Activated T-cell treated with anti-CD3 and anti-CD28 coated beads, Interleukin-2, amount 50 U/mL, for 72 hours (primary cell): ENCODE measurements around the gene NDOR1. TPM values are rescaled to one million over a fixed set of nuclear protein-coding genes. Genes with fewer than 3 reads are reported as not detected.

ENCODE experiments used
- ATAC-seq, 2 donors: fragments of 150-1000 bp; cut with Tn5 transposase; replicated peaks in 1 of 2; 2 replicates each; pipeline ENCODE4 v1.10.0; 2021; ENCODE audit warnings: moderate library complexity in 2 of 2, mild to moderate bottlenecking in 1 of 2
- DNase-seq, 2 donors: peaks; one replicate each; pipeline ENCODE4 v3.0.0; 2021 to 2022; ENCODE audit warnings: mixed read lengths in 1 of 2
- H3K27ac Mint-ChIP-seq: one replicate; pipeline ENCODE4 v1.8.0; 2022; ENCODE audit warnings: mild to moderate bottlenecking, moderate library complexity, mixed read lengths
- H3K27me3 Mint-ChIP-seq: one replicate; pipeline ENCODE4 v1.8.0; 2022; ENCODE audit warnings: low read depth, mixed read lengths
- H3K36me3 Mint-ChIP-seq, 2 donors: one replicate each; pipeline ENCODE4 v1.8.0; 2022; ENCODE audit warnings: mixed read lengths in 2 of 2, mild to moderate bottlenecking in 1 of 2; ENCODE audit not compliant: insufficient read depth in 2 of 2
- H3K4me1 Mint-ChIP-seq: one replicate; pipeline ENCODE4 v1.8.0; 2022; ENCODE audit warnings: low read depth, mixed read lengths
- H3K4me3 Mint-ChIP-seq, 2 donors: one replicate each; pipeline ENCODE4 v1.8.0; 2022; ENCODE audit warnings: mild to moderate bottlenecking in 2 of 2, mixed read lengths in 2 of 2, moderate library complexity in 2 of 2
- H3K9me3 Mint-ChIP-seq, 2 donors: one replicate each; pipeline ENCODE4 v1.8.0; 2022; ENCODE audit warnings: mixed read lengths in 2 of 2
- total RNA-seq, 2 donors: library from RNA; stranded (reverse); gene quantifications; one replicate each; pipeline ENCODE4 v1.2.3, GENCODE V29; 2022

NDOR1 gene
- total RNA-seq, 2 donors from 2014 or later = 43.3 to 50.9 TPM

DNA sequence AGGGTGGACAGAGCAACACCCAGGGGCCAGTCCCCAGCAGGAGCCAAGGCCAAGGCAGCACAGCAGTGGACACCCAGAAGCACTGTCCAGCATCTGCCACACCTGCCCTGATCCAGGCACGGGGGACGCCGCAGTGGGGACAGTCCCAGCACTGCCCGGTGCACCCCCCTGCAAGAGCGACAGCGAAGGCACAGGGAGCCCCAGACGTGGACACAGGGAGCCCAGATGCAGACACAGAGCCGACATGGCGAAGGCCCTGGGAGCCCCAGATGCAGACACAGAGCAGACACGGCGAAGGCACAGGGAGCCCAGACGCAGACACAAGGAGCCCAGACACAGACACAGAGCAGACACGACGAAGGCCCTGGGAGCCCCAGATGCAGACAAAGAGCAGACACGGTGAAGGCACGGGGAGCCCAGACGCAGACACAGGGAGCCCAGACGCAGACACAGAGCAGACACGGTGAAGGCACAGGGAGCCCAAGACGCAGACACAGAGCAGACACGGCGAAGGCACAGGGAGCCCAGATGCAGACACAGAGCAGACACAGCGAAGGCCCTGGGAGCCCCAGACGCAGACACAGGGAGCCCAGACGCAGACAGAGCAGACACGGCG is 21.4 kb upstream of the NDOR1 start:
- peaks cover 22% of the 10 kb centered on the region for H3K4me1 Mint-ChIP-seq
- no peaks in the 10 kb centered on the region for H3K27me3 Mint-ChIP-seq
- no peak overlapping the region for H3K27ac Mint-ChIP-seq
- DNase-seq (no peak), ATAC-seq (no peak)
- no peaks in the 10 kb centered on the region for H3K9me3 Mint-ChIP-seq
- peaks cover 3 to 7% of the 10 kb centered on the region in 2 donors for H3K36me3 Mint-ChIP-seq
- H3K4me3 Mint-ChIP-seq = no peak overlapping the region

DNA sequence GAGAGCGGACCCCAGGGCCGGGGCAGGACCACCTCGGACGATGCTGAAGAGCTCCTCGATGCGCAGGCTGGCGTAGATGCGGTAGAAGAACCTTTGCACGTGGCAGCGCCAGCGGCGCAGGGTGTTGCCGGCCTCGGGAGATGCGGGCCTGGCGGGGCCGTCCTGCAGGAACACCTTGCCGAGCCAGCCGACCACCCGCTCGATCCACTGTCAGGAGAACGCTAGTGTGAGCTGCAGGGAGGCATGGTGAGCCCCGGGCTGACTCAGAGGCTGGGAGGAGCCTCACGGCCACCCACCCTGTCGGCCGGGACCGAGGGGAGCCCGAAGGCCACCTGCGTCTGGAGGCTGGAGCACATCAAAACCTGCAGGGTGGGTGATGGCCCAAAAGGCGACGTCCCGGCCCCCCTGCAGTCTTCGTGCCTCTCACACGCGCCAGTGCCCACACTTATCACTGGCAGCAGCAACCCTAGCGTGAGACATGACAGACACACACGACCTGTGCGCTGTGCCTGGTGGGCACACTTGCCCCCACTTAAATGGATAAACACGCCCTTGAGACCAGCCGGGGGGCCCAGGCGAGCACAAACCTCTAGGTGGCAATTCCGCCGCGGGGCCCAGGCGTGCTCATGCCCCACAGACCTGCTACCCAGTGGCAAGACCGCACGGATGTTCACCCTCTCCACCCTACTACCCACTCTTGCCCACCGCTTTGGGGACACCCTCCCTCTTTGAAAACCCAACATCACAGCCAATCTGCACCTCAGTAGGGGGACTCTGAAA is 20.4 kb upstream of the NDOR1 start:
- H3K4me1 Mint-ChIP-seq = peaks cover 32% of the 10 kb centered on the region
- H3K4me3 Mint-ChIP-seq = no peak overlapping the region
- peaks cover 3 to 7% of the 10 kb centered on the region in 2 donors for H3K36me3 Mint-ChIP-seq
- no peaks in the 10 kb centered on the region for H3K27me3 Mint-ChIP-seq
- H3K9me3 Mint-ChIP-seq = no peaks in the 10 kb centered on the region
- ATAC-seq = no peak
- H3K27ac Mint-ChIP-seq = no peak overlapping the region
- DNase-seq = no peak

GRCh38 chr9:137185921-137186320 is 19.6 kb upstream of the NDOR1 start:
- no peaks in the 10 kb centered on the region for H3K9me3 Mint-ChIP-seq

GRCh38 chr9:137186385-137186784 is 19.1 kb upstream of the NDOR1 start:
- H3K27me3 Mint-ChIP-seq = no peaks in the 10 kb centered on the region
- H3K36me3 Mint-ChIP-seq = peaks cover 7% of the 10 kb centered on the region in 2 donors
- DNase-seq (no peak), ATAC-seq (no peak)
- H3K4me1 Mint-ChIP-seq = peaks cover 42% of the 10 kb centered on the region
- peak overlapping the region; percentile 90 to 94 for H3K4me3 Mint-ChIP-seq
- H3K9me3 Mint-ChIP-seq = no peaks in the 10 kb centered on the region
- no peak overlapping the region for H3K27ac Mint-ChIP-seq

More at GRCh38 chr9:137185921-137186320, 19.6 kb upstream of the NDOR1 start:
- Mint-ChIP-seq H3K27ac (no peak overlapping the region), H3K4me1 (peaks cover 39% of the 10 kb centered on the region), H3K36me3 (peaks cover 7% of the 10 kb centered on the region in 2 donors), H3K4me3 (no peak overlapping the region), H3K27me3 (no peaks in the 10 kb centered on the region)
- ATAC-seq (no peak), DNase-seq (no peak)

- Mint-ChIP-seq H3K4me3 (peak overlapping the region; percentile 90 to 94), H3K36me3 (peaks cover 3 to 4% of the 10 kb centered on the region in 2 donors), H3K27me3 (no peaks in the 10 kb centered on the region), H3K27ac (peak overlapping the region; percentile 65), H3K9me3 (no peaks in the 10 kb centered on the region), H3K4me1 (peaks cover 42% of the 10 kb centered on the region)
- ATAC-seq (no peak), DNase-seq (no peak)
These were observed 18.1 kb upstream of the NDOR1 start for GRCh38 chr9:137187386-137187785.

GRCh38 chr9:137188086-137188489 is 17.4 kb upstream of the NDOR1 start:
- ATAC-seq (peak; percentile 14 to 16), DNase-seq (no peak)
- H3K36me3 Mint-ChIP-seq = peaks cover 3 to 4% of the 10 kb centered on the region in 2 donors
- peaks cover 42% of the 10 kb centered on the region for H3K4me1 Mint-ChIP-seq
- H3K27ac Mint-ChIP-seq = peak overlapping the region; percentile 89
- H3K27me3 Mint-ChIP-seq = no peaks in the 10 kb centered on the region
- no peaks in the 10 kb centered on the region for H3K9me3 Mint-ChIP-seq
- peak overlapping the region; percentile 90 to 94 for H3K4me3 Mint-ChIP-seq

GRCh38 chr9:137188490-137189296 is 16.8 kb upstream of the NDOR1 start, which contains the start of the genes ANAPC2 and SSNA1:
ANAPC2 (minus strand) TSS chr9:137188560; CDS start chr9:137188532, 28 bp downstream.
SSNA1 (plus strand) TSS chr9:137188676; CDS start chr9:137188727, 51 bp downstream.
- peak; percentile 95 to 98 for DNase-seq
- Mint-ChIP-seq H3K9me3 (no peaks in the 10 kb centered on the region), H3K27ac (peak within 1 kb of the TSS; percentile 89), H3K4me1 (peaks cover 42% of the 10 kb centered on the region), H3K27me3 (no peaks in the 10 kb centered on the region), H3K4me3 (peak within 1 kb of the TSS; percentile 93 to 94), H3K36me3 (peaks cover 3 to 4% of the 10 kb centered on the region in 2 donors)
- ATAC-seq = peak; percentile 87 to 89

GRCh38 chr9:137189297-137190295 is 15.9 kb upstream of the NDOR1 start:
- ATAC-seq (no peak), DNase-seq (no peak)
- H3K4me3 Mint-ChIP-seq = peak overlapping the region; percentile 93 to 94
- H3K27ac Mint-ChIP-seq = peak overlapping the region; percentile 82
- peaks cover 42% of the 10 kb centered on the region for H3K4me1 Mint-ChIP-seq
- no peaks in the 10 kb centered on the region for H3K9me3 Mint-ChIP-seq
- H3K27me3 Mint-ChIP-seq = no peaks in the 10 kb centered on the region
- peaks cover 0 to 3% of the 10 kb centered on the region in 2 donors for H3K36me3 Mint-ChIP-seq

DNA sequence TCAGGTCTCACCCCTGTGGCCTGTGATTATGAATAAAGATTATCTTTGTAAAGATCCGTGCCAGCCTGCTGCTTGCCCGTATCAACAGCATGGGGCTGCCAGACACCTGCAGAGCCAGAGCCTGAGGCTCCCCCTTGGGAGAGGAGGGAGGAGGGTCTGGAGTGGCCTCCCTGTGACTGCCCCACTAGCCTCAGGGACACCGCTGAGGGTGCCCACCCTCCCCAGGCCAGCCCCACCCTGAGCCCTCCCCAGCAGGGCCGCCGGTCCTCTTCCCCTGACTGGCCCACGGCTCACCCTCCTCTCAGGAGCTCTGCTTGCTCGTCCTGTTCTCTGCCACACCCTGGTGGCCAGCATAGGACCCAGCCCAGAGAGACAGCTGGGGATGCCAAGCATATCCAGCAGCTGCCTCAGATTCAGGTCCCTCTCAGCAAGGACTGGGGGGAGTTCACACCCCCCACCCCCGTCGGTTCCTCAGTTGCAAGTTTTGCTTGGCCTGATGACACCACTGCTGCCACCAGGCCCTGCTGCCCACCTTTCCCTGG is 15.1 kb upstream of the NDOR1 start:
- peaks cover 0 to 3% of the 10 kb centered on the region in 2 donors for H3K36me3 Mint-ChIP-seq
- no peaks in the 10 kb centered on the region for H3K27me3 Mint-ChIP-seq
- DNase-seq = no peak
- peak overlapping the region; percentile 76 for H3K27ac Mint-ChIP-seq
- peak overlapping the region; percentile 93 to 94 for H3K4me3 Mint-ChIP-seq
- peaks cover 42% of the 10 kb centered on the region for H3K4me1 Mint-ChIP-seq
- ATAC-seq = no peak
- H3K9me3 Mint-ChIP-seq = no peaks in the 10 kb centered on the region

DNA sequence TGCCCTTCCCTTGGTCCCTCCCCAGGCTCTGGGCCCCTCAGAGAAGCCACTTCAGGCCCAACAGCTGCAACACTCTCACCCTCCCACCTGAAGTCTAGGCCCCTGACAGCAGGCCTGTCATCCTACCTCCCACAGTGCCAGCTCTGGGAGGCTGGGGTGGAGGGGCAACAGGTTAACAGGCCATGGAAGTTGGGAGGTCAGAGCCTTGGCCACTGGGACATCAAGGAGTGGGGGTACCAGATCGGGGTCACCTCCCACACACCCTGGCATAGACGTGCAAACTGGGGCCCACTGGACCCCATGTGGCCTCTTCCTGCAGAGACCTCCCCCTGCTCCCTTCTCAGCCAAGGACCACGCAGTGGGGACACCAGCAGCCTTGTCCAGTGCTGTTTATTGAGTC is 14.3 kb upstream of the NDOR1 start:
- Mint-ChIP-seq H3K4me1 (peaks cover 39% of the 10 kb centered on the region), H3K36me3 (peaks cover 0 to 3% of the 10 kb centered on the region in 2 donors), H3K4me3 (peak overlapping the region in 1 of 2 donors; percentile 71), H3K27ac (no peak overlapping the region), H3K27me3 (no peaks in the 10 kb centered on the region), H3K9me3 (no peaks in the 10 kb centered on the region)
- DNase-seq (no peak), ATAC-seq (no peak)

GRCh38 chr9:137191691-137192447 is 13.6 kb upstream of the NDOR1 start:
- H3K4me1 Mint-ChIP-seq = peaks cover 33% of the 10 kb centered on the region
- H3K27me3 Mint-ChIP-seq = no peaks in the 10 kb centered on the region
- no peak for ATAC-seq
- no peak overlapping the region for H3K4me3 Mint-ChIP-seq
- no peak for DNase-seq
- H3K9me3 Mint-ChIP-seq = no peaks in the 10 kb centered on the region
- peaks cover 0 to 3% of the 10 kb centered on the region in 2 donors for H3K36me3 Mint-ChIP-seq
- no peak overlapping the region for H3K27ac Mint-ChIP-seq
